ENCODE results near the gene DENND1C.

DNA sequence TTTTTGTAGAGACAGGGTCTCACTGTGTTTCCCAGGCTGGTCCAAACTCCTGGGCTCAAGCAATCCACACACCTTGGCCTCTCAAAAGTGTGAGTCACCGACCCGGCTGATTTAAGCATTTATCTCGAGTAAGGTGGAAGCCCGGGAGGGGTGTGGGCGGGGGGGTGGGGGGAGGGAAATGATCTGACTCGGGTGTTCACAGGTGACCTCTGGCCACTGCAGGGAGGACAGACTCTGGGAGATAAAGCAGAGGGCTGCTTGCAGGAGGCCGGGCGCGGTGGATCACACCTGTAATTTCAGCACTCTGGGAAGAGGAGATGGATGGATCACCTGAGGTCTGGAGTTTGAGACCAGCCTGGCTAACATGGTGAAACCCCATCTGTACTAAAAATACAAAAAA, 7.9 kb downstream of the DENND1C start:
- TF ChIP-seq CTCF (conservative IDR thresholded peaks at IDR 0.05): no peak
- no peak for TF ChIP-seq EZH2 (IDR thresholded peaks at IDR 0.05; ENCODE audit: low read depth)

All from PC-9 (cell line).